H1 (cell line): ENCODE data around the gene HTR3B. TPM values are rescaled to one million over a fixed set of nuclear protein-coding genes. Genes with fewer than 3 reads are reported as not detected.

Source experiments
- RBBP5 ChIP-seq: IDR thresholded peaks from 2 replicates; pipeline ENCODE4 v1.7.1; 2012; ENCODE audit warnings: low read depth, mild to moderate bottlenecking, inconsistent platforms, low read length, moderate library complexity, borderline replicate concordance
- RFX5 ChIP-seq: IDR thresholded peaks from 2 replicates; pipeline ENCODE4 v1.6.1; 2011; ENCODE audit warnings: low read depth, low read length, improper control_type of control experiment, borderline replicate concordance
- SRF ChIP-seq: IDR thresholded peaks from 2 replicates; pipeline ENCODE4 v1.6.1; 2011; ENCODE audit warnings: mild to moderate bottlenecking, low read depth, low read length, moderate library complexity
- polyA plus RNA-seq, 7 experiments: library from polyadenylated mRNA; depleted of rRNA in 3 of 7; stranded (reverse) in 5 of 7; unstranded in 2 of 7; fragments of >200 nt in 5 of 7; fragments of 200-250 nt in 2 of 7; gene quantifications; 1 replicate in 5 of 7; 2 replicates in 1 of 7; 4 replicates in 1 of 7; pipeline versions ENCODE4 v1.2.1 to v1.2.3, GENCODE V29; 2011 to 2013; ENCODE audit warnings: missing spikeins in 2 of 7, mixed read lengths in 2 of 7
- total RNA-seq: library from RNA; stranded (reverse); fragmentation: NEBNext Ultra II Directional; extraction: Animal tissue kit (Norgen Biotek cat#: 25700); gene quantifications from 2 replicates; pipeline ENCODE4 v1.2.1, GENCODE V29; 2021

HTR3B gene
- total and polyA plus RNA-seq, 2 of the 8 experiments (the other 6 are each of a cell fraction or from before 2014, with no cell fraction given) = not detected

DNA sequence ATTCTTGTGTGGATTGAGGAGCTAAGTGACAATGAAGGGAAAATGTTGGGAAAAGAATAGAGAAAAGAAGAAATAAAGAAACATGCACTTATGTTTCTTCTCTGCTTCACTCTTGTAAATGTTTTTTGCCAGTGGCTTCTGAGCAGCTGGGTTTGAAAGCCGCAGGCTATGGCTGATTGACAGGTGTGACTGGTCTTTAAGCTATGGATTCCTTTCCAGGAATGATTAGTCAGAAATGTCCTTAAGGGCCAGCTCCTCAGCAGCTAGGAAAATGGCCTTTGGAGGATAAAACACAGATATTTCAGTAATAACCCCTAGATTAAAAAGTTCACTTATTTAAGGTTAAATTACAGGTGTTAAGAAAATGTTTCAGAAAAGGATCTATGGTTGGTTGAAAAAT lies 22.7 kb upstream of the HTR3B start (continued):
- TF ChIP-seq RBBP5 (no peak), SRF (no peak), RFX5 (no peak)
- TF ChIP-seq, all 59 proteins: peak for 0
